IMR-90 (cell line): ENCODE results near the gene EXT2. TPM values are rescaled to one million over a fixed set of nuclear protein-coding genes. Genes with fewer than 3 reads are reported as not detected.
A peak's percentile ranks its signal among the peaks of the same experiment; 100 is the strongest.

Experiments used
- ATAC-seq: fragments of 200-7000 bp; cut with Tn5 transposase; 2 replicates; pipeline ENCODE4 v1.9.1; 2020; ENCODE audit warnings: low read depth, mild to moderate bottlenecking, moderate library complexity
- BruUV-seq: library from RNA; stranded (reverse); fragments of 400-500 nt; replicated peaks from 2 replicates; lab custom pipeline; 2021; lab: Mats Ljungman, UMichigan
- CTCF ChIA-PET: fragments of 300-600 bp; formaldehyde crosslinking; extraction: SDS; loops from one replicate; lab custom pipeline; 2021; ENCODE audit warnings: antibody characterized with exemption; lab: Yijun Ruan, JAX
- POLR2A ChIA-PET: fragments of 300-600 bp; sonication (Branson Sonifier 250); formaldehyde crosslinking; loops from one replicate; lab custom pipeline; 2022; ENCODE audit warnings: antibody characterized with exemption; ENCODE audit not compliant: unreplicated experiment; lab: Charles Lee
- DNase-seq: peaks from one replicate; pipeline ENCODE4 v3.0.0; 2013
- H2AFZ ChIP-seq: replicated peaks from 2 replicates; pipeline ENCODE3; 2013; ENCODE audit warnings: low read length, mild to moderate bottlenecking; ENCODE audit not compliant: poor library complexity
- H2AK5ac ChIP-seq: 2 replicates; pipeline ENCODE4 v1.6.1; 2013; ENCODE audit warnings: low read depth, low read length, inconsistent platforms
- H2AK9ac ChIP-seq: replicated peaks from 2 replicates; pipeline ENCODE3; 2013; ENCODE audit warnings: mild to moderate bottlenecking, low read depth, low read length, moderate library complexity; ENCODE audit not compliant: poor library complexity
- H2BK120ac ChIP-seq: 2 replicates; pipeline ENCODE4 v1.6.1; 2013; ENCODE audit warnings: low read depth, low read length, inconsistent platforms
- H2BK15ac ChIP-seq: 3 replicates; pipeline ENCODE4 v1.6.1; 2013; ENCODE audit warnings: low read depth, low read length, inconsistent platforms
- H2BK20ac ChIP-seq: 2 replicates; pipeline ENCODE4 v1.6.1; 2013; ENCODE audit warnings: low read depth, mild to moderate bottlenecking, inconsistent platforms, low read length, moderate library complexity
- H2BK5ac ChIP-seq: 2 replicates; pipeline ENCODE4 v1.6.1; 2013; ENCODE audit warnings: mild to moderate bottlenecking, low read depth, low read length, inconsistent platforms; ENCODE audit not compliant: poor library complexity, severe bottlenecking
- H3K14ac ChIP-seq: replicated peaks from 2 replicates; pipeline ENCODE4 v1.6.1; 2013; ENCODE audit warnings: low read depth, low read length, inconsistent platforms
- H3K18ac ChIP-seq: 2 replicates; pipeline ENCODE4 v1.6.1; 2013; ENCODE audit warnings: low read depth, low read length, control low read depth
- H3K23ac ChIP-seq: 2 replicates; pipeline ENCODE4 v1.6.1; 2013; ENCODE audit warnings: low read depth, low read length, inconsistent platforms
- H3K27ac ChIP-seq: 2 replicates; pipeline ENCODE4 v1.5.1; 2013; ENCODE audit warnings: mild to moderate bottlenecking, control low read depth, low read length; ENCODE audit not compliant: insufficient read depth
- H3K27me3 ChIP-seq: 2 replicates; pipeline ENCODE4 v1.6.1; 2013; ENCODE audit warnings: low read length; ENCODE audit not compliant: control insufficient read depth, insufficient read depth
- H3K36me3 ChIP-seq: 2 replicates; pipeline ENCODE4 v1.6.1; 2013; ENCODE audit warnings: low read length, mixed read lengths; ENCODE audit not compliant: control insufficient read depth, insufficient read depth
- H3K4ac ChIP-seq: 2 replicates; pipeline ENCODE4 v1.6.1; 2013; ENCODE audit warnings: low read depth, low read length, inconsistent platforms
- H3K4me1 ChIP-seq: 2 replicates; pipeline ENCODE4 v1.6.1; 2013; ENCODE audit warnings: low read length, mixed read lengths; ENCODE audit not compliant: control insufficient read depth, insufficient read depth
- H3K4me2 ChIP-seq: 2 replicates; pipeline ENCODE4 v1.6.1; 2013; ENCODE audit warnings: low read depth, mild to moderate bottlenecking, control low read depth, low read length, moderate library complexity
- H3K4me3 ChIP-seq: 2 replicates; pipeline ENCODE4 v1.5.1; 2013; ENCODE audit warnings: low read depth, mild to moderate bottlenecking, control low read depth, low read length, moderate library complexity; ENCODE audit not compliant: insufficient read depth
- H3K56ac ChIP-seq: 2 replicates; pipeline ENCODE4 v1.6.1; 2013; ENCODE audit warnings: low read length, inconsistent platforms; ENCODE audit not compliant: insufficient read depth; ENCODE audit errors: extremely low read depth
- H3K79me1 ChIP-seq, 2 experiments: 2 replicates each; pipeline ENCODE4 v1.6.1; 2013; ENCODE audit warnings: low read length in 2 of 2, inconsistent platforms in 1 of 2, low read depth in 1 of 2
- H3K9ac ChIP-seq: 2 replicates; pipeline ENCODE4 v1.6.1; 2013; ENCODE audit warnings: low read depth, low read length, control low read depth
- H3K9me1 ChIP-seq: 2 replicates; pipeline ENCODE4 v1.6.1; 2013; ENCODE audit warnings: low read length, inconsistent platforms; ENCODE audit not compliant: insufficient read depth
- H3K9me3 ChIP-seq: 2 replicates; pipeline ENCODE4 v1.6.1; 2013; ENCODE audit warnings: low read length; ENCODE audit not compliant: control insufficient read depth, insufficient read depth
- H4K20me1 ChIP-seq: 2 replicates; pipeline ENCODE4 v1.6.1; 2013; ENCODE audit warnings: low read length, inconsistent platforms; ENCODE audit not compliant: insufficient read depth
- H4K5ac ChIP-seq: 2 replicates; pipeline ENCODE4 v1.6.1; 2013; ENCODE audit warnings: mild to moderate bottlenecking, low read depth, low read length, control low read depth
- H4K8ac ChIP-seq, 2 experiments: 2 replicates each; pipeline ENCODE4 v1.6.1; 2013; ENCODE audit warnings: low read depth in 2 of 2, low read length in 2 of 2, control low read depth in 1 of 2, inconsistent platforms in 1 of 2
- H4K91ac ChIP-seq: 2 replicates; pipeline ENCODE4 v1.6.1; 2013; ENCODE audit warnings: low read depth, low read length, inconsistent platforms; ENCODE audit not compliant: insufficient read depth
- BHLHE40 ChIP-seq: fragments of 150-350 bp; IDR thresholded peaks from 2 replicates; pipeline ENCODE4 v1.6.1; 2016; ENCODE audit warnings: mild to moderate bottlenecking, low read depth, low read length
- ELK1 ChIP-seq: fragments of 150-350 bp; IDR thresholded peaks from 2 replicates; pipeline ENCODE4 v1.6.1; 2016; ENCODE audit warnings: low read depth, mild to moderate bottlenecking, low read length, moderate library complexity, borderline replicate concordance
- MAFK ChIP-seq: IDR thresholded peaks from 2 replicates; pipeline ENCODE4 v1.6.1; 2012; ENCODE audit warnings: low read depth, low read length, improper control_type of control experiment
- MXI1 ChIP-seq: IDR thresholded peaks from 2 replicates; pipeline ENCODE4 v1.6.1; 2012; ENCODE audit warnings: low read depth, mild to moderate bottlenecking, low read length, moderate library complexity, borderline replicate concordance
- NFE2L2 ChIP-seq: fragments of 150-350 bp; IDR thresholded peaks from 2 replicates; pipeline ENCODE4 v1.6.1; 2016; ENCODE audit warnings: low read depth, mild to moderate bottlenecking, low read length
- WGBS, 2 experiments: methylation state at CpG; one replicate each; pipeline versions ENCODE4 v1.1.5 to v1.1.7; 2013; ENCODE audit warnings: missing lambda C conversion rate in 2 of 2; ENCODE audit not compliant: insufficient read length in 1 of 2; ENCODE audit errors: extremely low coverage in 2 of 2; 5-methylcytosine and 5-hydroxymethylcytosine counted together
- dilution Hi-C: fragments of 300-500 bp; cut with HindIII; formaldehyde crosslinking; loops from one replicate; pipeline ENCODE4 v1.14.3; 2018; ENCODE audit warnings: low sequenced_read_pairs; ENCODE audit not compliant: unreplicated experiment
- in situ Hi-C: fragments of 300-500 bp; cut with MboI; formaldehyde crosslinking; loops from 3 replicates; pipeline ENCODE4 v1.14.3; 2019; ENCODE audit warnings: low sequenced_read_pairs, inconsistent platforms, mixed read lengths
- intact Hi-C: fragments of 100-400 bp; cut with micrococcal nuclease; formaldehyde crosslinking; loops from 2 replicates; pipeline ENCODE4 v1.10.0; 2022
- polyA plus RNA-seq, 3 experiments: library from polyadenylated mRNA; depleted of rRNA; stranded (reverse); fragments of >200 nt; gene quantifications; 2 replicates each; pipeline ENCODE4 v1.2.3, GENCODE V29; 2012; ENCODE audit warnings: low replicate concordance in 1 of 3
- total RNA-seq: library from RNA; depleted of rRNA; stranded (reverse); fragments of >200 nt; gene quantifications from 2 replicates; pipeline ENCODE4 v1.2.3, GENCODE V29; 2012

EXT2 gene
- total and polyA plus RNA-seq, 2 of the 4 experiments (the other 2 are of a cell fraction): 75.0 to 85.3 TPM

GRCh38 chr11:44228379-44228778, 132.9 kb downstream of the EXT2 start:
- in situ Hi-C loops: no loop called here
- H3K27ac ChIP-seq: no peak overlapping the region
- no peak overlapping the region for H3K56ac ChIP-seq
- peaks cover 11% of the 10 kb centered on the region; the same call in 1 of the 2 replicates for H3K9me1 ChIP-seq
- no peak overlapping the region for H4K5ac ChIP-seq
- H2AFZ ChIP-seq: no peak overlapping the region
- H4K20me1 ChIP-seq: no peaks in the 10 kb centered on the region
- H3K4me1 ChIP-seq: peaks cover 9% of the 10 kb centered on the region
- no peak overlapping the region for H4K8ac ChIP-seq
- TF ChIP-seq MXI1: no peak
- TF ChIP-seq NFE2L2: no peak
- no peak for TF ChIP-seq MAFK
- no peak for TF ChIP-seq BHLHE40
- TF ChIP-seq ELK1: no peak
- no peaks in the 10 kb centered on the region for H3K9me3 ChIP-seq
- H2BK20ac ChIP-seq: no peak overlapping the region
- no peak overlapping the region for H2BK120ac ChIP-seq
- ChIA-PET POLR2A (no interaction called here), CTCF (no interaction called here)
- no peak for DNase-seq
- no peak overlapping the region for H4K91ac ChIP-seq
- BruUV-seq: no TSS peak
- no peak overlapping the region for H2AK9ac ChIP-seq
- H3K4me2 ChIP-seq: no peak overlapping the region
- H2BK15ac ChIP-seq: no peak overlapping the region
- no peak for ATAC-seq
- no peaks in the 10 kb centered on the region for H3K36me3 ChIP-seq
- H3K18ac ChIP-seq: no peak overlapping the region
- H2BK5ac ChIP-seq: no peak overlapping the region
- no peaks in the 10 kb centered on the region for H3K27me3 ChIP-seq
- no peak overlapping the region for H3K4me3 ChIP-seq
- dilution Hi-C loops: no loop called here
- no peak overlapping the region for H3K23ac ChIP-seq
- H3K14ac ChIP-seq: no peak overlapping the region
- no peaks in the 10 kb centered on the region for H3K79me1 ChIP-seq
- intact Hi-C loops: no loop called here
- H3K9ac ChIP-seq: no peak overlapping the region
- peak overlapping the region; percentile 8; the same call in 1 of the 2 replicates for H3K4ac ChIP-seq
- H2AK5ac ChIP-seq: no peak overlapping the region
- no CpG with 5 or more reads among the region's 6 CpGs for whole genome bisulfite sequencing, 2 experiments
